ENCODE results near the gene C5orf58. TPM values are rescaled to one million over a fixed set of nuclear protein-coding genes. Genes with fewer than 3 reads are reported as not detected.

Gene C5orf58
- total and polyA plus RNA-seq, 12 donors = 0.39 to 0.80 TPM; not detected in 10

GRCh38 chr5:170294556-170294955, 61.8 kb downstream of the C5orf58 start:
- H3K27ac ChIP-seq = no peak overlapping the region
- H3K36me3 ChIP-seq (replicated peaks in 1 of 2) = no peaks in the 10 kb centered on the region
- H3K4me1 ChIP-seq (replicated peaks in 1 of 2) = peaks cover 0 to 9% of the 10 kb centered on the region in 2 donors
- no peak overlapping the region for H3K4me3 ChIP-seq
- H3K27me3 ChIP-seq = no peaks in the 10 kb centered on the region
- no peak for DNase-seq
- H3K9me3 ChIP-seq (replicated peaks in 1 of 3) = no peaks in the 10 kb centered on the region
- TF ChIP-seq, protein P1, sequence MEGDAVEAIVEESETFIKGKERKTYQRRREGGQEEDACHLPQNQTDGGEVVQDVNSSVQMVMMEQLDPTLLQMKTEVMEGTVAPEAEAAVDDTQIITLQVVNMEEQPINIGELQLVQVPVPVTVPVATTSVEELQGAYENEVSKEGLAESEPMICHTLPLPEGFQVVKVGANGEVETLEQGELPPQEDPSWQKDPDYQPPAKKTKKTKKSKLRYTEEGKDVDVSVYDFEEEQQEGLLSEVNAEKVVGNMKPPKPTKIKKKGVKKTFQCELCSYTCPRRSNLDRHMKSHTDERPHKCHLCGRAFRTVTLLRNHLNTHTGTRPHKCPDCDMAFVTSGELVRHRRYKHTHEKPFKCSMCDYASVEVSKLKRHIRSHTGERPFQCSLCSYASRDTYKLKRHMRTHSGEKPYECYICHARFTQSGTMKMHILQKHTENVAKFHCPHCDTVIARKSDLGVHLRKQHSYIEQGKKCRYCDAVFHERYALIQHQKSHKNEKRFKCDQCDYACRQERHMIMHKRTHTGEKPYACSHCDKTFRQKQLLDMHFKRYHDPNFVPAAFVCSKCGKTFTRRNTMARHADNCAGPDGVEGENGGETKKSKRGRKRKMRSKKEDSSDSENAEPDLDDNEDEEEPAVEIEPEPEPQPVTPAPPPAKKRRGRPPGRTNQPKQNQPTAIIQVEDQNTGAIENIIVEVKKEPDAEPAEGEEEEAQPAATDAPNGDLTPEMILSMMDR (IDR thresholded peaks at IDR 0.05) = no peak
- no peak for TF ChIP-seq POLR2A (IDR thresholded peaks at IDR 0.05)
- intact Hi-C loops (cut with DNase I) = no loop called here

Other genes starting within 250 kb of the C5orf58 start
- gene FOXI1, start 127.1 kb upstream of the C5orf58 start, total RNA-seq = not detected
- not detected for gene FOXI1, start 127.1 kb upstream of the C5orf58 start, polyA plus RNA-seq
- 10 to 100 TPM in 7 of 9 donors, 1 to 10 TPM in 2; 2.4 to 53.7 (median 18.7) TPM for gene LCP2, start 64.8 kb downstream of the C5orf58 start, total RNA-seq
- 10 to 100 TPM in 2 of 3 donors, 1 to 10 TPM in 1; 9.3 to 17.1 (median 13.9) TPM for gene LCP2, start 64.8 kb downstream of the C5orf58 start, polyA plus RNA-seq
- gene KCNMB1, start 156.4 kb downstream of the C5orf58 start, total RNA-seq = 1 to 10 TPM in 3 of 9 donors, under 1 TPM in 6; 0.11 to 1.2 (median 0.55) TPM
- gene KCNMB1, start 156.4 kb downstream of the C5orf58 start, polyA plus RNA-seq = 1 to 10 TPM in 2 of 3 donors, under 1 TPM in 1; 0.99 to 3.2 (median 1.6) TPM

All from adrenal gland (tissue), 12 donors.